H1 (cell line): Measurements from ENCODE around the gene LIN28B. TPM values are rescaled to one million over a fixed set of nuclear protein-coding genes. Genes with fewer than 3 reads are reported as not detected.
A peak's percentile ranks its signal among the peaks of the same experiment; 100 is the strongest.

Experiments used
- CTCF ChIA-PET: fragments of 300-600 bp; sonication (Branson Sonifier 250); formaldehyde crosslinking; loops from one replicate; lab custom pipeline; 2021; ENCODE audit not compliant: partially characterized antibody; lab: Charles Lee
- POLR2A ChIA-PET: fragments of 300-600 bp; sonication (Branson Sonifier 250); formaldehyde crosslinking; loops from one replicate; lab custom pipeline; 2021; ENCODE audit warnings: inconsistent platforms; ENCODE audit not compliant: partially characterized antibody; lab: Charles Lee
- DNase-seq, 2 experiments: peaks; one replicate each; pipeline versions ENCODE4 v3.0.0 to v3.0.0-alpha.2; 2010 to 2022; ENCODE audit warnings: low spot score in 2 of 2, low read depth in 1 of 2, mixed read lengths in 1 of 2
- FAIRE-seq: peaks from 2 replicates; lab custom pipeline; 2011; peaks lifted over from hg19 to GRCh38; lab: Jason Lieb, UNC
- H2AFZ ChIP-seq: 2 replicates; pipeline ENCODE4 v1.8.1; 2012; ENCODE audit warnings: low read length, inconsistent platforms
- H2AK5ac ChIP-seq: 2 replicates; pipeline ENCODE4 v1.6.1; 2013; ENCODE audit warnings: low read depth, low read length
- H2BK120ac ChIP-seq: replicated peaks from 2 replicates; pipeline ENCODE3; 2013; ENCODE audit warnings: low read depth, low read length, inconsistent platforms
- H2BK12ac ChIP-seq: 2 replicates; pipeline ENCODE4 v1.6.1; 2013; ENCODE audit warnings: low read depth, low read length
- H2BK15ac ChIP-seq: 2 replicates; pipeline ENCODE4 v1.6.1; 2013; ENCODE audit warnings: low read length
- H2BK20ac ChIP-seq: 2 replicates; pipeline ENCODE4 v1.6.1; 2013; ENCODE audit warnings: low read length
- H2BK5ac ChIP-seq: 2 replicates; pipeline ENCODE4 v1.6.1; 2013; ENCODE audit warnings: low read depth, low read length
- H3K14ac ChIP-seq: 2 replicates; pipeline ENCODE4 v1.6.1; 2013; ENCODE audit warnings: inconsistent platforms; ENCODE audit not compliant: insufficient read length
- H3K18ac ChIP-seq: 2 replicates; pipeline ENCODE4 v1.6.1; 2013; ENCODE audit warnings: low read length; ENCODE audit errors: extremely low read depth
- H3K23ac ChIP-seq: 2 replicates; pipeline ENCODE4 v1.6.1; 2013; ENCODE audit warnings: inconsistent platforms; ENCODE audit not compliant: insufficient read length
- H3K23me2 ChIP-seq: 2 replicates; pipeline ENCODE4 v1.6.1; 2013; ENCODE audit warnings: low read depth, low read length
- H3K27ac ChIP-seq: 2 replicates; pipeline ENCODE4 v1.6.1; 2011; ENCODE audit warnings: low read depth, low read length, inconsistent platforms
- H3K27me3 ChIP-seq, 4 experiments: replicated peaks in 1 of 4; 1 replicate in 1 of 4; 2 replicates in 3 of 4; pipeline versions ENCODE4 v1.6.1 to v1.8.1; 2011 to 2013; ENCODE audit warnings: low read length in 3 of 4, mild to moderate bottlenecking in 3 of 4, inconsistent platforms in 2 of 4, mixed read lengths in 2 of 4, moderate library complexity in 1 of 4; ENCODE audit not compliant: control insufficient read depth in 3 of 4, insufficient read depth in 3 of 4; ENCODE audit errors: extremely low read depth in 1 of 4
- H3K36me3 ChIP-seq, 4 experiments: 2 replicates each; pipeline versions ENCODE4 v1.6.1 to v1.8.1; 2011 to 2013; ENCODE audit warnings: mild to moderate bottlenecking in 4 of 4, low read length in 3 of 4, moderate library complexity in 2 of 4, control low read depth in 1 of 4, inconsistent platforms in 1 of 4; ENCODE audit not compliant: insufficient read depth in 4 of 4, control insufficient read depth in 2 of 4
- H3K4ac ChIP-seq: replicated peaks from 2 replicates; pipeline ENCODE3; 2013; ENCODE audit warnings: low read length, low read depth, mixed read lengths, inconsistent platforms; ENCODE audit not compliant: insufficient read length
- H3K4me1 ChIP-seq, 4 experiments: replicated peaks in 1 of 4; 1 replicate in 1 of 4; 2 replicates in 3 of 4; pipeline versions ENCODE4 v1.6.1 to v1.8.1; 2011 to 2013; ENCODE audit warnings: low read length in 3 of 4, inconsistent platforms in 2 of 4, mixed read lengths in 1 of 4; ENCODE audit not compliant: insufficient read depth in 4 of 4, control insufficient read depth in 3 of 4
- H3K4me2 ChIP-seq, 2 experiments: 2 replicates each; pipeline versions ENCODE4 v1.6.1 to v1.8.1; 2011 to 2013; ENCODE audit warnings: low read depth in 2 of 2, low read length in 2 of 2, control low read depth in 1 of 2, inconsistent platforms in 1 of 2, mild to moderate bottlenecking in 1 of 2; ENCODE audit not compliant: insufficient read depth in 1 of 2
- H3K4me3 ChIP-seq, 4 experiments: fragments of 200-600, 300-600 bp in 1 of 4; sonication (generic), shearing (Covaris generic), sonication (Bioruptor Twin) in 1 of 4; 2 replicates each; pipeline versions ENCODE4 v1.5.1 to v1.8.1; 2011 to 2016; ENCODE audit warnings: low read length in 4 of 4, low read depth in 3 of 4, control low read depth in 2 of 4, inconsistent platforms in 2 of 4, mild to moderate bottlenecking in 2 of 4, mixed read lengths in 1 of 4, moderate library complexity in 1 of 4; ENCODE audit not compliant: insufficient read depth in 2 of 4; ENCODE audit errors: extremely low read depth in 1 of 4
- H3K56ac ChIP-seq: replicated peaks from 2 replicates; pipeline ENCODE3; 2013; ENCODE audit warnings: low read depth, mild to moderate bottlenecking, mixed read lengths, low read length, inconsistent platforms; ENCODE audit not compliant: insufficient read length
- H3K79me1 ChIP-seq: 2 replicates; pipeline ENCODE4 v1.6.1; 2013; ENCODE audit warnings: low read depth, low read length, control low read depth
- H3K79me2 ChIP-seq, 2 experiments: 2 replicates each; pipeline versions ENCODE4 v1.6.1 to v1.8.1; 2012 to 2013; ENCODE audit warnings: low read length in 2 of 2, mild to moderate bottlenecking in 2 of 2, inconsistent platforms in 1 of 2; ENCODE audit not compliant: insufficient read depth in 2 of 2, control insufficient read depth in 1 of 2
- H3K9ac ChIP-seq, 4 experiments: replicated peaks in 1 of 4; 1 replicate in 1 of 4; 2 replicates in 3 of 4; pipeline versions ENCODE4 v1.6.1 to v1.8.1; 2011 to 2013; ENCODE audit warnings: low read depth in 3 of 4, low read length in 3 of 4, control low read depth in 2 of 4, mild to moderate bottlenecking in 2 of 4, moderate library complexity in 2 of 4, inconsistent platforms in 1 of 4; ENCODE audit errors: extremely low read depth in 1 of 4
- H3K9me3 ChIP-seq, 2 experiments: 2 replicates each; pipeline versions ENCODE4 v1.6.1 to v1.8.1; 2012 to 2013; ENCODE audit warnings: mild to moderate bottlenecking in 2 of 2, moderate library complexity in 2 of 2, control low read depth in 1 of 2, inconsistent platforms in 1 of 2, low read depth in 1 of 2, low read length in 1 of 2, mixed read lengths in 1 of 2; ENCODE audit not compliant: insufficient read depth in 2 of 2
- H4K20me1 ChIP-seq, 2 experiments: replicated peaks in 1 of 2; 2 replicates each; pipeline versions ENCODE3 to v1.8.1; 2011 to 2013; ENCODE audit warnings: inconsistent platforms in 2 of 2, low read length in 2 of 2, mild to moderate bottlenecking in 1 of 2; ENCODE audit not compliant: insufficient read depth in 2 of 2, control insufficient read depth in 1 of 2
- H4K5ac ChIP-seq: 2 replicates; pipeline ENCODE4 v1.6.1; 2013; ENCODE audit warnings: low read length, low read depth, mixed read lengths, inconsistent platforms; ENCODE audit not compliant: insufficient read length
- H4K8ac ChIP-seq: 2 replicates; pipeline ENCODE4 v1.8.0; 2013; ENCODE audit warnings: mild to moderate bottlenecking, moderate library complexity, low read length, inconsistent platforms; ENCODE audit not compliant: insufficient read depth; ENCODE audit errors: extremely low read depth
- H4K91ac ChIP-seq: replicated peaks from 2 replicates; pipeline ENCODE3; 2013; ENCODE audit warnings: low read length, mixed read lengths, inconsistent platforms; ENCODE audit not compliant: insufficient read length
- ASH2L ChIP-seq: fragments of 200-600, 300-600 bp; sonication (generic); IDR thresholded peaks from one replicate; pipeline ENCODE4 v1.7.1; 2017; ENCODE audit warnings: low read length
- CHD1 ChIP-seq: IDR thresholded peaks from 2 replicates; pipeline ENCODE4 v1.6.1; 2012; ENCODE audit warnings: low read depth, low read length, improper control_type of control experiment
- CTBP2 ChIP-seq: IDR thresholded peaks from 2 replicates; pipeline ENCODE4 v1.7.0; 2011; ENCODE audit warnings: borderline replicate concordance, mild to moderate bottlenecking, moderate library complexity, mixed read lengths, low read length; ENCODE audit not compliant: insufficient read depth, insufficient read length
- EGR1 ChIP-seq: IDR thresholded peaks from 2 replicates; pipeline ENCODE4 v1.6.1; 2011; ENCODE audit warnings: low read depth, low read length, borderline replicate concordance
- EP300 ChIP-seq, 2 experiments: IDR thresholded peaks; 1 replicate in 1 of 2; 2 replicates in 1 of 2; pipeline ENCODE4 v1.6.1; 2011 to 2012; ENCODE audit warnings: low read depth in 2 of 2, low read length in 2 of 2, mild to moderate bottlenecking in 2 of 2, borderline replicate concordance in 1 of 2, inconsistent platforms in 1 of 2, moderate library complexity in 1 of 2
- HDAC2 ChIP-seq, 2 experiments: fragments of 300-600 bp in 1 of 2; sonication (generic) in 1 of 2; IDR thresholded peaks; 2 replicates each; pipeline ENCODE4 v1.6.1; 2011 to 2012; ENCODE audit warnings: low read depth in 2 of 2, low read length in 2 of 2, mild to moderate bottlenecking in 2 of 2, moderate library complexity in 2 of 2, borderline replicate concordance in 1 of 2, inconsistent platforms in 1 of 2
- JUN ChIP-seq: IDR thresholded peaks from 2 replicates; pipeline ENCODE4 v1.6.1; 2011; ENCODE audit warnings: low read depth, mild to moderate bottlenecking, improper control_type of control experiment, low read length
- KDM5A ChIP-seq: fragments of 200-600 bp; IDR thresholded peaks from 2 replicates; pipeline ENCODE4 v1.7.1; 2012; ENCODE audit warnings: mild to moderate bottlenecking, low read length, inconsistent platforms, mixed read lengths
- NANOG ChIP-seq: IDR thresholded peaks from 2 replicates; pipeline ENCODE4 v1.6.1; 2011; ENCODE audit warnings: low read length, low read depth, mild to moderate bottlenecking, inconsistent platforms; ENCODE audit not compliant: insufficient read depth, poor library complexity, severe bottlenecking
- NRF1 ChIP-seq: IDR thresholded peaks from 2 replicates; pipeline ENCODE4 v1.6.1; 2011; ENCODE audit warnings: mild to moderate bottlenecking, low read depth, low read length, improper control_type of control experiment
- RAD21 ChIP-seq, 2 experiments: IDR thresholded peaks in 1 of 2; conservative IDR thresholded peaks in 1 of 2; 2 replicates each; pipeline ENCODE4 v1.6.1; 2011; ENCODE audit warnings: low read depth in 2 of 2, low read length in 2 of 2, improper control_type of control experiment in 1 of 2, inconsistent platforms in 1 of 2, mild to moderate bottlenecking in 1 of 2, moderate library complexity in 1 of 2
- RXRA ChIP-seq: IDR thresholded peaks from 2 replicates; pipeline ENCODE4 v1.6.1; 2011; ENCODE audit warnings: low read depth, mild to moderate bottlenecking, low read length, moderate library complexity; ENCODE audit not compliant: insufficient read depth
- SUZ12 ChIP-seq: fragments of 200-600 bp; sonication (generic); IDR thresholded peaks from 2 replicates; pipeline ENCODE4 v1.6.1; 2012; ENCODE audit warnings: mild to moderate bottlenecking, inconsistent platforms, low read length, moderate library complexity, mixed read lengths
- WGBS, 2 experiments: shearing (Covaris generic) in 1 of 2; methylation state at CpG; one replicate each; pipeline versions ENCODE4 v1.1.6 to v1.1.7; 2013 to 2015; ENCODE audit warnings: low lambda C conversion rate in 2 of 2, mixed read lengths in 2 of 2, inconsistent platforms in 1 of 2, low coverage in 1 of 2, missing lambda C conversion rate in 1 of 2; ENCODE audit not compliant: insufficient replicate concordance in 2 of 2, insufficient coverage in 1 of 2, insufficient read length in 1 of 2; ENCODE audit errors: extremely low coverage in 1 of 2, missing lambda C conversion rate in 1 of 2; 5-methylcytosine and 5-hydroxymethylcytosine counted together
- polyA plus RNA-seq, 7 experiments: library from polyadenylated mRNA; depleted of rRNA in 3 of 7; stranded (reverse) in 5 of 7; unstranded in 2 of 7; fragments of >200 nt in 5 of 7; fragments of 200-250 nt in 2 of 7; gene quantifications; 1 replicate in 5 of 7; 2 replicates in 1 of 7; 4 replicates in 1 of 7; pipeline versions ENCODE4 v1.2.1 to v1.2.3, GENCODE V29; 2011 to 2013; ENCODE audit warnings: missing spikeins in 2 of 7, mixed read lengths in 2 of 7
- total RNA-seq: library from RNA; stranded (reverse); fragmentation: NEBNext Ultra II Directional; extraction: Animal tissue kit (Norgen Biotek cat#: 25700); gene quantifications from 2 replicates; pipeline ENCODE4 v1.2.1, GENCODE V29; 2021

The LIN28B gene
- total and polyA plus RNA-seq, 2 of the 8 experiments (the other 6 are each of a cell fraction or from before 2014, with no cell fraction given) = 27.4 to 94.7 TPM

DNA sequence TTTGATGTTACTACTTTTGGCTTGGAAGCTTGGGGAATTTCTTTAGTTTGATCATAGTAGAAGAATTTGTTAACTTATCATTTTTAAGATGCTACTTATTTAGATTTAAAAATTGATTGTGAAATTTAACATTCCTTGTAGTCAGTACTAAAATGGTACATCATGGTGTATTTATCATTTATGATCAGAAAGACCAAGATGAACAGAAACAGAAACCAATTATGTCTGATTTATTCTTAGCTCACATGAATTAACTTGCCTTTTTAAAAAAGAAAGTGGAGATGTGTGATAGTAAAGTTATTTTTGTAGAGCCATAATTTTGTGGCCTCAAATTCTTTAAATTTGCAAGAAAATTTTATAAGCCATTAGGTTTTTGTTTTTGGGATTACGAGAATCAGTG lies 77.6 kb downstream of the LIN28B start:
- Histone ChIP-seq H3K27ac (no peak overlapping the region), H3K9ac (no peak overlapping the region), H3K79me2 (peaks cover 0 to 69% of the 10 kb centered on the region in 2 experiments; a peak in 2 of 4 replicates), H4K8ac (no peak overlapping the region), H3K23me2 (no peaks in the 10 kb centered on the region), H3K23ac (no peak overlapping the region), H4K5ac (peak overlapping the region; percentile 43), H2BK20ac (no peak overlapping the region), H3K36me3 (peaks cover 0 to 7% (median 0%) of the 10 kb centered on the region in 4 experiments; a peak in 2 of 8 replicates), H3K4me3 (no peak overlapping the region), H3K4ac (no peak overlapping the region), H2BK12ac (no peak overlapping the region), H4K20me1 (no peaks in the 10 kb centered on the region), H3K79me1 (no peaks in the 10 kb centered on the region), H3K14ac (no peak overlapping the region), H3K9me3 (no peaks in the 10 kb centered on the region), H3K27me3 (no peaks in the 10 kb centered on the region), H3K4me2 (no peak overlapping the region), H2AK5ac (no peak overlapping the region), H2BK15ac (no peak overlapping the region), H2BK5ac (no peak overlapping the region), H3K18ac (no peak overlapping the region), H4K91ac (no peak overlapping the region), H2AFZ (no peak overlapping the region), H3K56ac (no peak overlapping the region), H3K4me1 (peaks cover 0 to 15% (median 4%) of the 10 kb centered on the region in 4 experiments; a peak in 2 of 7 replicates), H2BK120ac (no peak overlapping the region)
- no peak for FAIRE-seq
- POLR2A ChIA-PET = interaction anchor here (1.3 kb wide), 1 partner anchor 77 kb away, joined by 3 read pairs; no protein-coding TSS in a partner anchor
- CTCF ChIA-PET = no interaction called here
- no peak for DNase-seq
- 96% methylated on average over 1 of the region's 1 CpG; no CpG with 5 or more reads in 1 of the 2 experiments for WGBS, 2 experiments
- TF ChIP-seq NANOG (no peak), SUZ12 (no peak), NRF1 (no peak), CHD1 (no peak), HDAC2 (IDR thresholded peaks at IDR 0.05; ENCODE audit: borderline replicate concordance in 1 of 2, low read depth in 2 of 2, low read length in 2 of 2) (no peak), KDM5A (no peak), EGR1 (no peak), JUN (no peak), RXRA (no peak), ASH2L (no peak), CTBP2 (no peak), RAD21 (IDR thresholded peaks at IDR 0.05 in 1 of 2, conservative IDR thresholded peaks at IDR 0.05 in 1 of 2; ENCODE audit: low read depth in 2 of 2, low read length in 2 of 2) (no peak), EP300 (IDR thresholded peaks at IDR 0.05; ENCODE audit: borderline replicate concordance in 1 of 2, low read depth in 2 of 2, low read length in 2 of 2) (no peak)
